ENCODE measurements around the gene HS3ST5. TPM values are rescaled to one million over a fixed set of nuclear protein-coding genes. Genes with fewer than 3 reads are reported as not detected.

HS3ST5 gene
- total and polyA plus RNA-seq, 2 donors (not counting 3 experiments of a cell fraction or from before 2014, with no cell fraction given): not detected

DNA sequence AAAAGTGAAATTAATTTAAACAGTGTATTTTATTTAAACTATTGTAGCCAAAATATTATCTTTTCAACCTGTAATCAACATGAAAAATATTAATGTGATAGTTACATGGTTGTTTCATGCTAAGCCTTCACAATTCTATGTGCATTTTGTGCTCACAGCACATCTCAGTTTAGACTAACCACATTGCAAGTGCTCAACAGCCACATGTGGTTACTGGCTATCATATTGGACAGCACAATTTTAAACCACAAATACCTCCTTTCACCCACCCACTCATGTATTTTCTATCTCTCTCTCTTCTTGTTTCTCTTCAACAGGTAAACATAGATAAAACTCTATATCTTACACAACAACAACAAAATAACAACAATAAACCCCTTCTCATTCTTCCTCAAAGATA is 12.5 kb upstream of the HS3ST5 start:
- Histone ChIP-seq H3K79me2 (ENCODE audit: control insufficient read depth, insufficient read depth, low read length) (no peaks in the 10 kb centered on the region), H3K27me3 (ENCODE audit: control insufficient read depth in 2 of 2, insufficient read depth in 2 of 2, low read length in 2 of 2) (no peaks in the 10 kb centered on the region), H3K9ac (replicated peaks; ENCODE audit: extremely low read depth, insufficient read depth, low read length) (no peak overlapping the region), H3K9me3 (replicated peaks; ENCODE audit: control insufficient read depth, insufficient read depth, low read length) (no peaks in the 10 kb centered on the region), H3K27ac (ENCODE audit: insufficient read depth, low read depth, low read length) (no peak overlapping the region), H2AFZ (ENCODE audit: low read depth, low read length) (no peak overlapping the region), H3K4me1 (ENCODE audit: control insufficient read depth, extremely low read depth, insufficient read depth, low read length) (no peaks in the 10 kb centered on the region), H3K4me3 (replicated peaks in 1 of 3; ENCODE audit: insufficient read depth in 1 of 3, low read depth in 1 of 3, low read length in 3 of 3) (no peak overlapping the region), H3K9me1 (replicated peaks; ENCODE audit: control insufficient read depth, extremely low read depth, insufficient read depth, low read length) (no peaks in the 10 kb centered on the region), H3K36me3 (ENCODE audit: control insufficient read depth in 2 of 2, extremely low read depth in 1 of 2, insufficient read depth in 2 of 2, low read length in 2 of 2) (no peaks in the 10 kb centered on the region), H3K4me2 (ENCODE audit: insufficient read depth, low read length) (no peak overlapping the region), H4K20me1 (replicated peaks; ENCODE audit: control insufficient read depth, extremely low read depth, insufficient read depth, low read length) (no peaks in the 10 kb centered on the region)
- ChIA-PET CTCF (no interaction called here), POLR2A (no interaction called here)
- no TSS peak for BruUV-seq (replicated peaks)
- DNase-seq (ENCODE audit: low read depth, low spot score): no peak
- dilution Hi-C loops (cut with MboI; ENCODE audit: extremely low pct_ligation_motif_present, low sequenced_read_pairs): no loop called here
- no peak for FAIRE-seq
- TF ChIP-seq FOS (IDR thresholded peaks at IDR 0.05; ENCODE audit: borderline replicate concordance, insufficient read depth, low read length) (no peak), GATA2 (IDR thresholded peaks at IDR 0.05; ENCODE audit: insufficient read depth, insufficient read length, low read depth, low read length) (no peak), MYC (IDR thresholded peaks at IDR 0.05; ENCODE audit: low read depth, low read length) (no peak), EZH2 (IDR thresholded peaks at IDR 0.05; ENCODE audit: borderline replicate concordance, low read depth, low read length, severe bottlenecking) (no peak), JUN (IDR thresholded peaks at IDR 0.05; ENCODE audit: borderline replicate concordance, insufficient read depth, insufficient read length, low read depth) (no peak), POLR2A (IDR thresholded peaks at IDR 0.05; ENCODE audit: low read depth, low read length) (no peak), POLR2AphosphoS5 (IDR thresholded peaks at IDR 0.05; ENCODE audit: insufficient read depth, low read depth, low read length) (no peak)
- TF ChIP-seq, protein P1, sequence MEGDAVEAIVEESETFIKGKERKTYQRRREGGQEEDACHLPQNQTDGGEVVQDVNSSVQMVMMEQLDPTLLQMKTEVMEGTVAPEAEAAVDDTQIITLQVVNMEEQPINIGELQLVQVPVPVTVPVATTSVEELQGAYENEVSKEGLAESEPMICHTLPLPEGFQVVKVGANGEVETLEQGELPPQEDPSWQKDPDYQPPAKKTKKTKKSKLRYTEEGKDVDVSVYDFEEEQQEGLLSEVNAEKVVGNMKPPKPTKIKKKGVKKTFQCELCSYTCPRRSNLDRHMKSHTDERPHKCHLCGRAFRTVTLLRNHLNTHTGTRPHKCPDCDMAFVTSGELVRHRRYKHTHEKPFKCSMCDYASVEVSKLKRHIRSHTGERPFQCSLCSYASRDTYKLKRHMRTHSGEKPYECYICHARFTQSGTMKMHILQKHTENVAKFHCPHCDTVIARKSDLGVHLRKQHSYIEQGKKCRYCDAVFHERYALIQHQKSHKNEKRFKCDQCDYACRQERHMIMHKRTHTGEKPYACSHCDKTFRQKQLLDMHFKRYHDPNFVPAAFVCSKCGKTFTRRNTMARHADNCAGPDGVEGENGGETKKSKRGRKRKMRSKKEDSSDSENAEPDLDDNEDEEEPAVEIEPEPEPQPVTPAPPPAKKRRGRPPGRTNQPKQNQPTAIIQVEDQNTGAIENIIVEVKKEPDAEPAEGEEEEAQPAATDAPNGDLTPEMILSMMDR (IDR thresholded peaks at IDR 0.05; ENCODE audit: extremely low read depth in 1 of 2, insufficient read depth in 1 of 2, low read depth in 1 of 2, low read length in 2 of 2): no peak
- TF ChIP-seq, protein P2, sequence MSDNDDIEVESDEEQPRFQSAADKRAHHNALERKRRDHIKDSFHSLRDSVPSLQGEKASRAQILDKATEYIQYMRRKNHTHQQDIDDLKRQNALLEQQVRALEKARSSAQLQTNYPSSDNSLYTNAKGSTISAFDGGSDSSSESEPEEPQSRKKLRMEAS (IDR thresholded peaks at IDR 0.05; ENCODE audit: insufficient read depth, insufficient read length): no peak
- intact Hi-C loops (cut with micrococcal nuclease): no loop called here
